Esophagus (tissue), 2 donors: ENCODE results near the gene TOR2A. TPM values are rescaled to one million over a fixed set of nuclear protein-coding genes. Genes with fewer than 3 reads are reported as not detected.

Experiments
- H3K27ac ChIP-seq, 2 donors: one replicate each; pipeline ENCODE4 v1.5.1; 2013; ENCODE audit warnings: low read depth in 2 of 2, mild to moderate bottlenecking in 2 of 2, inconsistent platforms in 1 of 2, low read length in 1 of 2, moderate library complexity in 1 of 2
- H3K27me3 ChIP-seq, 2 donors: one replicate each; pipeline ENCODE4 v1.6.1; 2013; ENCODE audit warnings: low read length in 2 of 2, control low read depth in 1 of 2, mild to moderate bottlenecking in 1 of 2; ENCODE audit not compliant: insufficient read depth in 2 of 2, control insufficient read depth in 1 of 2
- H3K36me3 ChIP-seq, 2 donors: one replicate each; pipeline ENCODE4 v1.6.1; 2013; ENCODE audit warnings: low read length in 1 of 2; ENCODE audit not compliant: control insufficient read depth in 2 of 2, insufficient read depth in 2 of 2
- H3K4me1 ChIP-seq, 2 donors: one replicate each; pipeline ENCODE4 v1.6.1; 2013; ENCODE audit warnings: low read length in 1 of 2; ENCODE audit not compliant: control insufficient read depth in 2 of 2, insufficient read depth in 2 of 2
- H3K4me3 ChIP-seq, 2 donors: one replicate each; pipeline ENCODE4 v1.5.1; 2013; ENCODE audit warnings: low read length in 2 of 2, mild to moderate bottlenecking in 2 of 2, low read depth in 1 of 2, moderate library complexity in 1 of 2
- H3K9me3 ChIP-seq, 2 donors: one replicate each; pipeline ENCODE4 v1.6.1; 2013; ENCODE audit warnings: mild to moderate bottlenecking in 2 of 2, low read depth in 1 of 2, low read length in 1 of 2, moderate library complexity in 1 of 2; ENCODE audit not compliant: control insufficient read depth in 2 of 2, insufficient read depth in 1 of 2
- WGBS, 2 donors: extraction: QIAGEN DNeasy Blood & Tissue Kit; methylation state at CpG; one replicate each; pipeline ENCODE4 v1.1.7; 2013; 5-methylcytosine and 5-hydroxymethylcytosine counted together
- polyA plus RNA-seq, 2 donors: library from polyadenylated mRNA; stranded (reverse); fragments of 200-250 nt; gene quantifications; one replicate each; pipeline ENCODE4 v1.2.3, GENCODE V29; 2013
- donor health status: healthy with polysubstance abuse.
- donor health status: Bipolar disorder and iron deficiency.

The TOR2A gene
- polyA plus RNA-seq, 2 donors, result 10.0 to 13.2 TPM

GRCh38 chr9:127714020-127714750 is 20.9 kb downstream of the TOR2A start:
- Histone ChIP-seq H3K36me3 (no peaks in the 10 kb centered on the region), H3K27ac (no peak overlapping the region), H3K27me3 (no peaks in the 10 kb centered on the region), H3K9me3 (no peaks in the 10 kb centered on the region), H3K4me3 (peak overlapping the region in 1 of 2 donors; percentile 75), H3K4me1 (peaks cover 0 to 10% of the 10 kb centered on the region in 2 donors)
- WGBS, 2 donors, result 77 to 81% methylated on average over 19 of the region's 19 CpGs

GRCh38 chr9:127712867-127713266 is 22.2 kb downstream of the TOR2A start:
- Histone ChIP-seq H3K36me3 (no peaks in the 10 kb centered on the region), H3K4me1 (peaks cover 0 to 10% of the 10 kb centered on the region in 2 donors), H3K27ac (no peak overlapping the region), H3K4me3 (no peak overlapping the region), H3K27me3 (no peaks in the 10 kb centered on the region), H3K9me3 (no peaks in the 10 kb centered on the region)
- 93 to 95% methylated on average over 10 of the region's 10 CpGs for WGBS, 2 donors

DNA sequence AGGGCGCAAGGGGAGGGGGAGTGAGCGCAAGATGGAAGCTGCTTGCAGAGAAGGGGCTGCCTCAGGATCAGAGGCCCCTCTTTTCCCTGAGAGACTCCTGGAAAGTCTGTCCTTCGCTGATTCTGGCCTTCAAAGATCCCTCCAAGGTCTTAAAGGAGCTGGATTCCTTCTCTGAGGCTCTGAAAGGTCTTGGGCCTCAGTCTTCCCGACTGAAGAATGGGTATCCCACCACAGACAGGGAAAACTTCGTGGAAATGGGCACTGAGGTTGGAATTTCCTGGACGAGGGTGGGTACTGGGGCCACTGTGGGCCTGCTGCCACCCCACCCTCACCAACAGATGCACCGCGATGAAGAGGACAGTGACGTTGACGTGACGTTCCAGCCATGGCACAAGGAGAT is 22.7 kb downstream of the TOR2A start:
- WGBS, 2 donors, result 92 to 94% methylated on average over 11 of the region's 11 CpGs
- peaks cover 0 to 10% of the 10 kb centered on the region in 2 donors for H3K4me1 ChIP-seq
- H3K4me3 ChIP-seq, result no peak overlapping the region
- no peaks in the 10 kb centered on the region for H3K27me3 ChIP-seq
- no peaks in the 10 kb centered on the region for H3K9me3 ChIP-seq
- no peak overlapping the region for H3K27ac ChIP-seq
- H3K36me3 ChIP-seq, result no peaks in the 10 kb centered on the region

DNA sequence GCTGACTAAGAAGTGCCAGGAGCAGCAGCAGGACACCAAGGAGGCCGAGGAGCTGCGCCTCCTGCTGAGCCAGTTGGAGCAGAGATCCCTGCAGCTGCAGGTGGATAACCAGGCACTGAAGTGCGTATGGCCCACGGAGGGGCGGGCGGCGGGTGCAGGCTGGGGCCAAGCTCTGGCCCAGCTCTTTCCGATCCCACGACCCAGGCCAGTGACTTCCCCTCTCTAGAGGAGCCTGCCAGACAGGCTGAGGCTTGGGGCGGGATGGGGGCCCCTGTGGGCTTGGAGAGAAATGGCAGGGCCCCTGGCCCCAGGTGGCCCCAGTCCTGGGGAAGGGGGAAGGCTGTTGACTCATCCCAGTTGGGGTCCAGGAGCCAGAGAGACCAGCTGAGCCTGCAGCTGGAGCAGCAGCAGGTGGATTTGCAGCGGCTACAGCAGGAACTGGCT is 23.2 kb downstream of the TOR2A start:
- Histone ChIP-seq H3K27ac (no peak overlapping the region), H3K4me1 (peaks cover 0 to 10% of the 10 kb centered on the region in 2 donors), H3K36me3 (no peaks in the 10 kb centered on the region), H3K27me3 (no peaks in the 10 kb centered on the region), H3K9me3 (no peaks in the 10 kb centered on the region), H3K4me3 (no peak overlapping the region)
- 84 to 92% methylated on average over 11 of the region's 11 CpGs for WGBS, 2 donors

- Histone ChIP-seq H3K27ac (no peak overlapping the region), H3K4me1 (peaks cover 0 to 11% of the 10 kb centered on the region in 2 donors), H3K4me3 (no peak overlapping the region), H3K27me3 (no peaks in the 10 kb centered on the region), H3K9me3 (no peaks in the 10 kb centered on the region), H3K36me3 (no peaks in the 10 kb centered on the region)
- WGBS, 2 donors, result 73 to 74% methylated on average over 9 of the region's 9 CpGs
These were observed 23.8 kb downstream of the TOR2A start for GRCh38 chr9:127711226-127711701.

DNA sequence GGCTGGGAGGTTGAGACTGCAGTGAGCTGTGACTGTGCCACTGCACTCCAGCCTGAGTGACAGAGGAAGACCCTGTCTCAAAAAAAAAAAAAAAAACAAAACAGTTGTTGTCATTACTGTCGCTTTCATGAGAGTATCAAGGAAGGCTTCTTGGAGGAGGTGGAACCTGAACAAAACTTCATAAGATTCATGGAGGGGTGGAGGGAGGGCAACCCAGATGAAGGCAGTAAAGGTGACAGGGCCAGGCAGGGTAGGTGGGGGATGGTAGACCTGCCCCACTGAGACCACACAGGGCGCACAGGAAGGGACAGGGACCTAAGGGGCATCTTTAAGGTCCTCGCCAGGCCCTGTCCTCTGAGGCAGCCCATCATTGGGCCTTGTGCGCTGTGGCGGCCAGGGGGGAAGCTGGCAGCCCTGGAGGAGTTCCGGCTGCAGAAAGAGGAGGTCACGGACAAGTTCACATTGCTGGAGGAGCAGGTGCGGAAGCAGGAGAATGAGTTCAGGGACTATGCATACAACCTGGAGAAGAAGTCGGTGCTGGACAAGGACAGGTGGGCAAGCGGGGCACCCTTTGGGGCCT is 24.8 kb downstream of the TOR2A start:
- no peak overlapping the region for H3K4me3 ChIP-seq
- H3K9me3 ChIP-seq, result no peaks in the 10 kb centered on the region
- H3K36me3 ChIP-seq, result no peaks in the 10 kb centered on the region
- 93 to 94% methylated on average over 10 of the region's 10 CpGs for WGBS, 2 donors
- peaks cover 0 to 8% of the 10 kb centered on the region in 2 donors for H3K4me1 ChIP-seq
- H3K27ac ChIP-seq, result no peak overlapping the region
- H3K27me3 ChIP-seq, result no peaks in the 10 kb centered on the region

DNA sequence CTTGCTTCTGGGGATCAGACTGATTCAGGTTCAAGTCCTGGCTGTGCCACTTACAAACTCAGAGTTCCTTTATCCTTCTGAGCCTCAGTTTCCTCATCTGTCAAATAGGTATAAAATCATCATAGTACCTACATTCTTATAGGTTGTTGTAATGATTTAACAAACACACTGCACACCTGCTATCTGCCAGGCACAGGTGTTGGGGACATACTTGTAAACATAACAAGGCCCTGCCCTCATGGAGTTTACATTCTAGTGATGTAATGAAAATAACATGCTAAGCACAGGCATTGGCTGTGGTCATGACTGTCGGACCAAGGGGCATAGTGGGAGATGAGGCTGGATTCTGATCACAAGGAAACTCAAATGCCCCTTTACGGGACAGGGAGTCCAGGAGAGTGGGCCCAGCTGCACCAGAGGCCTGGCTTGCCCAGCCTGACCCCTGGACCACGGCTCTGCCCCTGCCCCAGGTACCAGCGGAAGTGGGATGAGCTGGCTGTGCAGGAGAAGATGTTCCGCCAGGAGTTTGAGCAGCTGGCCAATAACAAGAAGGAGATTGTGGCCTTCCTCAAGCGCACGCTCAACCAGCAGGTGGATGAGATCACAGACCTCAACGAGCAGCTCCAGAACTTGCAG is 26.0 kb downstream of the TOR2A start:
- no peak overlapping the region for H3K27ac ChIP-seq
- H3K36me3 ChIP-seq, result no peaks in the 10 kb centered on the region
- 92 to 97% methylated on average over 8 of the region's 8 CpGs for WGBS, 2 donors
- H3K9me3 ChIP-seq, result no peaks in the 10 kb centered on the region
- no peak overlapping the region for H3K4me3 ChIP-seq
- H3K27me3 ChIP-seq, result no peaks in the 10 kb centered on the region
- H3K4me1 ChIP-seq, result peaks cover 0 to 2% of the 10 kb centered on the region in 2 donors

- Histone ChIP-seq H3K4me1 (peaks cover 0 to 2% of the 10 kb centered on the region in 2 donors), H3K27me3 (no peaks in the 10 kb centered on the region), H3K9me3 (no peaks in the 10 kb centered on the region), H3K36me3 (no peaks in the 10 kb centered on the region), H3K4me3 (no peak overlapping the region), H3K27ac (no peak overlapping the region)
- WGBS, 2 donors, result 46 to 51% methylated on average over 5 of the region's 5 CpGs
These were observed 27.3 kb downstream of the TOR2A start for GRCh38 chr9:127707766-127708165.

DNA sequence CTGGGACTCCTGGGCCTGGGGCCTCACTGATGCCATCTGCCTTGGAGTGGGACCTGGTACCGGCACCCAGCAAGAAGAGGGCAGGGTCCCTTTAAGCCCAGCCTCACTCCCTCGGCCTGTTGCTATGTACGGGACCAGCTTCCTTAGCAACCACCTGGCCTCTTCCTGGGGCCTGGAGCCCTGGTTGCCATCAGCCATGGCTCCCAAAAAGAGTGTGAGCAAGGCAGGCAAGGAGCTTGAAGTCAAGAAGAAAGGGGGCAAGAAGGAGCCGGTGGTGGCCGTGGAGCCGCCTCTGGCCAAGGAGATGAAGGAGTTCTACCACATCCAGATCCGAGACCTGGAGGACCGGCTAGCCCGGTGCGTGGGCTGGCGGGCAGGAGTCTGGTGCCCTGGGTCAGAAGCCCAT is 28.3 kb downstream of the TOR2A start, which contains the start of gene CFAP157:
Gene CFAP157, plus strand, starts transcription at position 153 of the 406 bp plus-strand sequence. Its CDS starts 44 bp downstream, at position 197.
- Histone ChIP-seq H3K4me3 (no peak within 1 kb of the TSS), H3K36me3 (no peaks in the 10 kb centered on the region), H3K9me3 (no peaks in the 10 kb centered on the region), H3K4me1 (peaks cover 0 to 2% of the 10 kb centered on the region in 2 donors), H3K27ac (no peak within 1 kb of the TSS), H3K27me3 (no peaks in the 10 kb centered on the region)
- WGBS, 2 donors, result 62 to 63% methylated on average over 11 of the region's 11 CpGs
